ENCODE data around the gene GRM7.

- no peak for TF ChIP-seq CTCF (IDR thresholded peaks at IDR 0.05; ENCODE audit: insufficient read depth, low read length)
- no peak for TF ChIP-seq REST (IDR thresholded peaks at IDR 0.05; ENCODE audit: insufficient replicate concordance, low read depth)
- no peak for TF ChIP-seq GABPA (IDR thresholded peaks at IDR 0.05; ENCODE audit: low read depth)
- TF ChIP-seq POLR2AphosphoS5 (IDR thresholded peaks at IDR 0.05; ENCODE audit: low read depth), result no peak
- TF ChIP-seq SPI1 (IDR thresholded peaks at IDR 0.05; ENCODE audit: borderline replicate concordance, low read depth), result no peak
Measured at GRCh38 chr3:7607083-7607482, 746.2 kb downstream of the GRM7 start.

Data from HL-60 (cell line).